Vagina (tissue), 2 donors: Measurements from ENCODE around the gene CPNE9.

Experiments used
- POLR2A ChIP-seq, 2 donors: fragments of 450-650 bp; IDR thresholded peaks; one replicate each; pipeline ENCODE4 v1.6.1; 2017; ENCODE audit warnings: antibody characterized with exemption in 2 of 2, mild to moderate bottlenecking in 2 of 2, moderate library complexity in 2 of 2
- POLR2AphosphoS5 ChIP-seq, 2 donors: sonication (generic); formaldehyde crosslinking; IDR thresholded peaks; one replicate each; pipeline ENCODE4 v1.9.0; 2017; ENCODE audit warnings: antibody characterized with exemption in 2 of 2, mild to moderate bottlenecking in 2 of 2, low read depth in 1 of 2; ENCODE audit not compliant: insufficient read depth in 1 of 2
- TF ChIP-seq, protein P1 (sequence below), 3 experiments: fragments of 450-650 bp in 2 of 3; fragments of 200-600 bp in 1 of 3; sonication (generic) in 1 of 3; IDR thresholded peaks; one replicate each; pipeline ENCODE4 v1.5.1; 2017 to 2019; ENCODE audit warnings: antibody characterized with exemption in 3 of 3, mild to moderate bottlenecking in 2 of 3, moderate library complexity in 2 of 3

DNA sequence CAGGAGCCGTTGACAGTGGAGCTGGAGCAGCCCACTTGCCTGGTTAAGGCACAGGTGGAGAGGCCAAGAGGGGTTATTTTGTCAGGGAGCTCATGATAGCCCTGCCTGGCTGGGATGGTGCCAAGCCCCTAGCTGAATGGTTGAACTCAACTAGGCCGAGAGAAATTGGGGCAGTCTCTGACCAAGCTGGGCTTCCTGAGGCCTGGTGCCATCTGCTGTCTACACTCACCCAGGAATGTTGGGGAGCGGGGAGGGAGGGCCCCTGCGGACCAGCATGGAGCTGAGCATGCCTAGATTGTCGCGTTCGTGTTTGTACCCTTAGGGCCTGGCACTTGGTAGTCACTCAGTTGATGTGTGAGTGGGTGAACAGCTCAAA lies 29.1 kb downstream of the CPNE9 start:
- TF ChIP-seq, protein P1, sequence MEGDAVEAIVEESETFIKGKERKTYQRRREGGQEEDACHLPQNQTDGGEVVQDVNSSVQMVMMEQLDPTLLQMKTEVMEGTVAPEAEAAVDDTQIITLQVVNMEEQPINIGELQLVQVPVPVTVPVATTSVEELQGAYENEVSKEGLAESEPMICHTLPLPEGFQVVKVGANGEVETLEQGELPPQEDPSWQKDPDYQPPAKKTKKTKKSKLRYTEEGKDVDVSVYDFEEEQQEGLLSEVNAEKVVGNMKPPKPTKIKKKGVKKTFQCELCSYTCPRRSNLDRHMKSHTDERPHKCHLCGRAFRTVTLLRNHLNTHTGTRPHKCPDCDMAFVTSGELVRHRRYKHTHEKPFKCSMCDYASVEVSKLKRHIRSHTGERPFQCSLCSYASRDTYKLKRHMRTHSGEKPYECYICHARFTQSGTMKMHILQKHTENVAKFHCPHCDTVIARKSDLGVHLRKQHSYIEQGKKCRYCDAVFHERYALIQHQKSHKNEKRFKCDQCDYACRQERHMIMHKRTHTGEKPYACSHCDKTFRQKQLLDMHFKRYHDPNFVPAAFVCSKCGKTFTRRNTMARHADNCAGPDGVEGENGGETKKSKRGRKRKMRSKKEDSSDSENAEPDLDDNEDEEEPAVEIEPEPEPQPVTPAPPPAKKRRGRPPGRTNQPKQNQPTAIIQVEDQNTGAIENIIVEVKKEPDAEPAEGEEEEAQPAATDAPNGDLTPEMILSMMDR (IDR thresholded peaks at IDR 0.05): no peak
- TF ChIP-seq POLR2A (IDR thresholded peaks at IDR 0.05) (no peak), POLR2AphosphoS5 (IDR thresholded peaks at IDR 0.05; ENCODE audit: insufficient read depth in 1 of 2, low read depth in 1 of 2) (no peak)
